ENCODE measurements around the gene SLC13A2. TPM values are rescaled to one million over a fixed set of nuclear protein-coding genes. Genes with fewer than 3 reads are reported as not detected.

Gene SLC13A2
- total and polyA plus RNA-seq, 12 donors, result 0.03 to 1.6 (median 0.05) TPM; not detected in 9

DNA sequence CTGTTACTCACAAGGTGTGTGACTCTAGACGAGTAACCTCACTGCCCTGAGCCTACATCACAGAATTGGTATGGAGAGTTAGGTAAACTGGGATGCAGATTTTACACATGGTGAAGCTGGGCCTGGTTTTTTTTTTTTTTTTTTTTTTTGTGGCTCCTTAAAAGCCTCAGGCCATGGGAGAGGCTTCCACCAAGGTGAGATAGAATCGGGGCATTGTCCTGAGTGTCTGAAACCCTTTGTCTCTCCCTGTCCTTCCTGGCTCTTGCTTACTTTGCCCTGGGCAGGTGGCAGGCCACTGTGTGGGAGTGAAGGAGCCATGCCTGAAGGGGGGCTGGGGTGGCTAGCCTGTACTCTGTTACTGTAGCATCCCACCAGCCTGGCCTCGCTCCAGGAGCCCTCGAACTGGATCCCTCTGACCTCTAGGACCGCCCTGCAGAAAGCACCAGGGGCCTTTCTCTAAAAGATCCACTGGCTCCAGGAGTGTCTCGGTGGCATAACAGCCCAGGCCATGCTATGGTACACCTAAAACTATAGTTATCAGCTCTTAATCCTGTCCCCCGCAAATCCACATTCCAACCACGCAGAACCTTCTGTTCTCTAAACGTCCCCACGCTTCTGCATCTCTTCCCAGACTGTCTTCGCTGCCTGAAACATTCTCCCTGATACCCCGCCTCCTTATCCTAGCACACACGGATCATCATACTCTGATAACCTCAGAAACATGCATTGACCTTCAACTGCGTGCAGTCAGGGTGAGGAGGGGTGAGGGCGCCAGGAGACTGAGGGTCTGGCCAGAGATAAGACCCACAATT, 1.7 kb upstream of the SLC13A2 start:
- Histone ChIP-seq H3K27me3 (no peaks in the 10 kb centered on the region), H3K4me1 (replicated peaks in 1 of 2) (no peaks in the 10 kb centered on the region), H3K27ac (no peak overlapping the region), H3K4me3 (no peak overlapping the region), H3K9me3 (replicated peaks in 1 of 3) (no peaks in the 10 kb centered on the region), H3K36me3 (replicated peaks in 1 of 2) (no peaks in the 10 kb centered on the region)
- TF ChIP-seq, protein P1, sequence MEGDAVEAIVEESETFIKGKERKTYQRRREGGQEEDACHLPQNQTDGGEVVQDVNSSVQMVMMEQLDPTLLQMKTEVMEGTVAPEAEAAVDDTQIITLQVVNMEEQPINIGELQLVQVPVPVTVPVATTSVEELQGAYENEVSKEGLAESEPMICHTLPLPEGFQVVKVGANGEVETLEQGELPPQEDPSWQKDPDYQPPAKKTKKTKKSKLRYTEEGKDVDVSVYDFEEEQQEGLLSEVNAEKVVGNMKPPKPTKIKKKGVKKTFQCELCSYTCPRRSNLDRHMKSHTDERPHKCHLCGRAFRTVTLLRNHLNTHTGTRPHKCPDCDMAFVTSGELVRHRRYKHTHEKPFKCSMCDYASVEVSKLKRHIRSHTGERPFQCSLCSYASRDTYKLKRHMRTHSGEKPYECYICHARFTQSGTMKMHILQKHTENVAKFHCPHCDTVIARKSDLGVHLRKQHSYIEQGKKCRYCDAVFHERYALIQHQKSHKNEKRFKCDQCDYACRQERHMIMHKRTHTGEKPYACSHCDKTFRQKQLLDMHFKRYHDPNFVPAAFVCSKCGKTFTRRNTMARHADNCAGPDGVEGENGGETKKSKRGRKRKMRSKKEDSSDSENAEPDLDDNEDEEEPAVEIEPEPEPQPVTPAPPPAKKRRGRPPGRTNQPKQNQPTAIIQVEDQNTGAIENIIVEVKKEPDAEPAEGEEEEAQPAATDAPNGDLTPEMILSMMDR (IDR thresholded peaks at IDR 0.05), result no peak
- TF ChIP-seq POLR2A (IDR thresholded peaks at IDR 0.05), result no peak
- intact Hi-C loops (cut with DNase I), result no loop called here
- WGBS, 4 donors, result 73 to 85% (median 77%) methylated on average over 13 to 15 of the region's 15 CpGs
- peak in 1 of 7 donors; percentile 0 for DNase-seq

DNA sequence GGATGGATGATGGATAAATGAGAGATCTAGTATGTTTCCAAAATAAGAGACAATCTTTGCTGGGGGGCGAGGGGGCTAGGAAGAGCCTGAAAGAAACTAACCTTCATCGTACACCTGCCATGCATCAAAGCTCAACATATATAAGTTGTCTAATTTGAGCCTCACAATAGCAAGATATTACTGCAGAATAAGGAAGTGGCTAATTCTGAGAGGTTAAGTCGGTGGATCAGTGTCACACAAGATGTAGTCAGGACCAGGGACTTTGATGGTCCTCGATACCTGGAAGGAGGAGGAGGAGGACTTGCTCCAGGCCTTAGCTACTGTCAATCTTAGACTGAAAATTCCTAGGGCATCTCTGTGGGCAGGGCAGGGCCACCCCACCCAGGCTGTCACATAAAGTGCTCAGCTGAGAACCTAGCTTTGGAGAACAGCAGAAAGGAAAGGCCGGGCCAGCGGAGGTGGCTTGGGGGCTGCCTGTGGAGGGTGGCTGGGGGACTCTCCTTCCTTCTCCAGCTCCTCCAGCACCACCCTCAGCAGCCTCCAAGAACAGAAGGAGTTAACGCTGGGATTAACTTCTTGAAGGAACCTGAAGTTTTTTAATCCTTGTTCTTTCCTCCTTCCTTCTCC, 460 bp upstream of the SLC13A2 start:
- Histone ChIP-seq H3K9me3 (replicated peaks in 1 of 3) (no peaks in the 10 kb centered on the region), H3K27ac (no peak overlapping the region), H3K36me3 (replicated peaks in 1 of 2) (no peaks in the 10 kb centered on the region), H3K4me3 (no peak overlapping the region), H3K4me1 (replicated peaks in 1 of 2) (no peaks in the 10 kb centered on the region), H3K27me3 (no peaks in the 10 kb centered on the region)
- no peak for DNase-seq
- intact Hi-C loops (cut with DNase I), result no loop called here
- TF ChIP-seq, protein P1 (IDR thresholded peaks at IDR 0.05), result no peak
- TF ChIP-seq POLR2A (IDR thresholded peaks at IDR 0.05), result no peak
- WGBS, 4 donors, result 87 to 89% (median 88%) methylated on average over 7 of the region's 7 CpGs

DNA sequence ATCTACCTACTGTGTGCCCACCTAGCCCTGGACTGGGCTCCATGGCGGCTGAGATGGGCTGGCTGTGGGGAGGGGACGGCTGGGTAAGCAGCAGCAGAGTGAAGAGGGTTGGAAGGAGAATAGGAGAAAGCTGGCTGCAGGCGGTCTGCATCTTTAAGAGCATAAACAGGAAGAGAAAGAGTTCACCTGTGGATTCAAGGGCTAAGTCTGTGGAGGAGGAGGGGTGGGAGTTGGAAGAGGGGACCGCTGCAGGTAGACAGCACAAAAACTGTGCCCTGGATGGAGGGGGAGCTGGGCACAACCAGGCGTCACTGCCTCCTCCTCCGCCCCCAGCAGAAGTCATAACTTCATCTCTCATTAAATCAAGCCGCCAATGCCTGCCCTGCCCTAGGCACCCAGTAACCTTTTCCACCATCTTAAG, 677 bp downstream of the SLC13A2 start:
- TF ChIP-seq, protein P1 (IDR thresholded peaks at IDR 0.05), result no peak
- TF ChIP-seq POLR2A (IDR thresholded peaks at IDR 0.05), result no peak
- Histone ChIP-seq H3K27ac (no peak overlapping the region), H3K36me3 (replicated peaks in 1 of 2) (no peaks in the 10 kb centered on the region), H3K4me3 (no peak overlapping the region), H3K9me3 (replicated peaks in 1 of 3) (no peaks in the 10 kb centered on the region), H3K27me3 (no peaks in the 10 kb centered on the region), H3K4me1 (replicated peaks in 1 of 2) (no peaks in the 10 kb centered on the region)
- DNase-seq, result no peak
- intact Hi-C loops (cut with DNase I), result no loop called here
- 85 to 92% (median 87%) methylated on average over 6 to 7 of the region's 7 CpGs for WGBS, 4 donors

DNA sequence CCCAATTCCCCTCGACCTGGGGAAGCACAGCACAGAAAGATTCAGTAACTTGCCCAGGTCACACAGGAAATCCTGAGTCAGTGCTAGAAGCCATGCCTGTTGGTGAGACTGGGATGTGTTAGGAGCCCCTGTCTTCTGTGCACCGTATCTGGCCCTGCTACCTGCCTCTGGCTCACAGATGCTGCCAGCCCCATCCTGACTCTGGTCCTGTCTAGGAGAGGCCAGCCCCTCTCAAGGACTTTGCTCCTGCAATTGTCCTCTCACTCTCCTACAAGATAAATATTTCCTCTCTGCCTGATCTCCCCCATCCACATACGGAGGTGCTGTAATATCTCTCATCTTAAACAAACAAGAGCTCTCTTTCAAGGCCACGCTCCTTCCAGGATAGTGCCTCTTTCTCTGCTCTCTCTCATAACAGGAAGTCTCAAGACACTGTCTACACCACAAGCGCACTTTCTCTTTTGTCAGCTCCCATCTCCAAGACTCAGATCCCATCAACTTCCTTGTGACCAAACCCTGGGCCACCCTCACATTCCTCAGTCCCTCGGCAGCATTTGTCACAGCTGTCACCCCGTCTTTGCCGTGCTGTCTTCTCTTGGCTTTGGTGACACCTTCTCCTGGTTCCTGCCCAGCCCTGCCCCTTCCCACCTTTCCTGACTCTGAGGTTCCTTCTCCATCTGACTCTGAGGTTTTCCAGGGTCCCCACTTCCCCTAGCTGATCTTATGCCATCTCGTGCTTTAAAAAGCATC, 1.9 kb downstream of the SLC13A2 start:
- Histone ChIP-seq H3K36me3 (replicated peaks in 1 of 2) (no peaks in the 10 kb centered on the region), H3K4me3 (no peak overlapping the region), H3K4me1 (replicated peaks in 1 of 2) (no peaks in the 10 kb centered on the region), H3K27me3 (no peaks in the 10 kb centered on the region), H3K9me3 (replicated peaks in 1 of 3) (no peaks in the 10 kb centered on the region), H3K27ac (no peak overlapping the region)
- 46 to 58% (median 51%) methylated on average over 9 of the region's 9 CpGs for WGBS, 4 donors
- no peak for TF ChIP-seq POLR2A (IDR thresholded peaks at IDR 0.05)
- TF ChIP-seq, protein P1 (IDR thresholded peaks at IDR 0.05), result no peak
- intact Hi-C loops (cut with DNase I), result no loop called here
- DNase-seq, result no peak

All from adrenal gland (tissue), 12 donors.